ENCODE data around the gene ECE1.

Gene ECE1

DNA sequence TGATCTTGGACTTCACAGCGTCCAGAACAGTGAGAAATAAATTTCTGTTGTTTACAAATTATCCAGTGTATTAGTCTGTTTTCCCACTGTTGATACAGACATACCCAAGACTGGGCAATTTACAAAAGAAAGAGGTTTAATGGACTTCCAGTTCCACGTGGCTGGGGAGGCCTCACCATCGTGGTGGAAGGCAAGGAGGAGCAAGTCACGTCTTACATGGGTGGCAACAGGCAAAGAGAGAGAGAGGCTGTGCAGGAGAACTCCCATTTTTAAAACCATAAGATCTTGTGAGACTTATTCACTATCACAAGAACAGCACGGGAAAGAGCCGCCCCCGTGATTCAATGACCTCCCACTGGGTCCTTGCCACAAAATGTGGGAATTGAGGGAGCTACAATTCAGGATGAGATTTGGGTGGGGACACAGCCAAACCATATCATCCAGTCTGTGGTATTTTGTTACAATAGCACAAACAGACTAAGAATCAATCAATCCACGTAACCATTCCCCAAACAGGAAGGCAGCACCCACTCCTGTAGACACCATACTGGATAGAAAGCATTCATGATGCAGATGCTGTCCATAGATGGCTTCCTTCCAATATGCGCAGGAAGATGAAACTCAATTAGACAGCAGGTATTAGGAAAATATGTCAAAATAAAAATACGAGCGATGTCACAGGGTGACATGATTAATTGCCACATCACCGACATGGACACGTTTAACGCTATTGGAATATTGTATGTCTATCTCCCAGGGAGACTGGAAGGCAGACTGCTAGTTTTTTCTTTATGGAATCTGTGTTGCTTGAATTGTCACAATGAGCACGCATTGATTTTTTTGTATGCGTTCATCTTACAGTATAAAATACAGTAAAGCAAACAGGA is 22.8 kb downstream of the ECE1 start:
- Histone ChIP-seq H3K23ac (ENCODE audit: low read depth, low read length, poor library complexity) (no peak overlapping the region), H2BK15ac (ENCODE audit: low read length) (no peak overlapping the region), H3K36me3 (replicated peaks in 1 of 2; ENCODE audit: control insufficient read depth in 2 of 2, insufficient read depth in 2 of 2, low read length in 2 of 2) (peaks cover 4 to 49% of the 10 kb centered on the region in 2 donors), H2BK5ac (ENCODE audit: low read length) (no peak overlapping the region), H2AK5ac (ENCODE audit: low read depth, low read length) (no peak overlapping the region), H3K9ac (ENCODE audit: low read depth, low read length, poor library complexity) (no peak overlapping the region), H4K91ac (ENCODE audit: low read depth, low read length, poor library complexity) (no peak overlapping the region), H3K9me3 (replicated peaks in 1 of 2; ENCODE audit: control insufficient read depth in 2 of 2, insufficient read depth in 1 of 2, low read depth in 1 of 2, low read length in 2 of 2) (no peaks in the 10 kb centered on the region), H2BK120ac (ENCODE audit: low read depth, low read length) (no peak overlapping the region), H2BK12ac (ENCODE audit: low read length) (no peak overlapping the region), H3K18ac (ENCODE audit: low read length) (no peak overlapping the region), H3K27me3 (ENCODE audit: control insufficient read depth in 3 of 3, insufficient read depth in 3 of 3, low read depth in 1 of 3, low read length in 3 of 3) (no peaks in the 10 kb centered on the region), H3K27ac (replicated peaks; ENCODE audit: low read length) (no peak overlapping the region), H3K4ac (ENCODE audit: low read length) (no peak overlapping the region), H3K4me2 (ENCODE audit: insufficient read depth, low read length, poor library complexity, severe bottlenecking) (no peak overlapping the region), H3K14ac (ENCODE audit: low read length) (no peak overlapping the region), H3K4me1 (ENCODE audit: control insufficient read depth in 2 of 2, insufficient read depth in 1 of 2, low read depth in 1 of 2, low read length in 2 of 2) (peaks cover 7 to 10% of the 10 kb centered on the region in 2 donors), H3K4me3 (ENCODE audit: low read length in 2 of 2) (no peak overlapping the region), H2AFZ (ENCODE audit: low read length) (no peak overlapping the region), H3K79me1 (ENCODE audit: low read depth, low read length) (no peaks in the 10 kb centered on the region), H4K8ac (ENCODE audit: low read depth, low read length) (no peak overlapping the region)
- no peak for DNase-seq (ENCODE audit: low spot score)
- WGBS, 2 donors (ENCODE audit: extremely low coverage in 2 of 2, insufficient read length in 2 of 2, insufficient replicate concordance in 1 of 2) = no CpG with 5 or more reads among the region's 16 CpGs

DNA sequence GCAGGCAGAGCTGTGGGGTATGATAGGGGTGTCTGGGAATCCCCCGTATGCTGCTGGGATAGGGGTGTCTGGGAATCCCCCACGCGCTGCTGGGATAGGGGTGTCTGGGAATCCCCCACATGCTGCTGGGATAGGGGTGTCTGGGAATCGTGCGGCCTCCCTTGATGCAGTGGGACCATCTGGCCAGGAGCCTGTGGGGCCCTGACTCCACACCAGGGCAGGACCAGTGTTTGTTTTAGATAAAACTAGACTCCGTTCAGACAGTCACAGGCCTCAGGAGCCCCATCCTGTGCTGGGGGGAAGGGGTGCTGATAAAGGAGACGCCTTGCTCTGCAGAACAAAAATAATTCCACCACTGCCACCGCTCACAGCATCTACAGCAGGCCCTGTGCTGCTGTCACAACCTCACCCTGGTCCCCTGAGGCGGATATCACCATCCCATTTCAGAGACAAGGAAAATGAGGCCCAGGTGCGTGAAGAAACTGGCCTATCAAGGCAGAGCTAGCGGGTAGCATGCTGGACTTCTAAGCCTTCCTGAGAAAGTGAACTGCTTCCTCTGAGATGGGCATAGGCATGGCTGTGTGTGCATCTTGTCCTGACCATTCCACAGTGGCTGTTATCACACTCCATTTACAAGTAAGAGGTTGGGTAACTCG is 24.0 kb downstream of the ECE1 start:
- Histone ChIP-seq H2AK5ac (ENCODE audit: low read depth, low read length) (no peak overlapping the region), H3K14ac (ENCODE audit: low read length) (no peak overlapping the region), H3K4me1 (ENCODE audit: control insufficient read depth in 2 of 2, insufficient read depth in 1 of 2, low read depth in 1 of 2, low read length in 2 of 2) (peaks cover 17 to 21% of the 10 kb centered on the region in 2 donors), H3K23ac (ENCODE audit: low read depth, low read length, poor library complexity) (peak overlapping the region; percentile 0), H3K9me3 (replicated peaks in 1 of 2; ENCODE audit: control insufficient read depth in 2 of 2, insufficient read depth in 1 of 2, low read depth in 1 of 2, low read length in 2 of 2) (no peaks in the 10 kb centered on the region), H4K8ac (ENCODE audit: low read depth, low read length) (no peak overlapping the region), H2BK5ac (ENCODE audit: low read length) (no peak overlapping the region), H3K18ac (ENCODE audit: low read length) (no peak overlapping the region), H2BK15ac (ENCODE audit: low read length) (no peak overlapping the region), H2BK120ac (ENCODE audit: low read depth, low read length) (no peak overlapping the region), H2BK12ac (ENCODE audit: low read length) (no peak overlapping the region), H3K4me2 (ENCODE audit: insufficient read depth, low read length, poor library complexity, severe bottlenecking) (no peak overlapping the region), H3K27ac (replicated peaks; ENCODE audit: low read length) (no peak overlapping the region), H3K4ac (ENCODE audit: low read length) (no peak overlapping the region), H3K36me3 (replicated peaks in 1 of 2; ENCODE audit: control insufficient read depth in 2 of 2, insufficient read depth in 2 of 2, low read length in 2 of 2) (peaks cover 4 to 39% of the 10 kb centered on the region in 2 donors), H3K27me3 (ENCODE audit: control insufficient read depth in 3 of 3, insufficient read depth in 3 of 3, low read depth in 1 of 3, low read length in 3 of 3) (no peaks in the 10 kb centered on the region), H2AFZ (ENCODE audit: low read length) (no peak overlapping the region), H4K91ac (ENCODE audit: low read depth, low read length, poor library complexity) (no peak overlapping the region), H3K79me1 (ENCODE audit: low read depth, low read length) (no peaks in the 10 kb centered on the region), H3K9ac (ENCODE audit: low read depth, low read length, poor library complexity) (no peak overlapping the region), H3K4me3 (ENCODE audit: low read length in 2 of 2) (no peak overlapping the region)
- DNase-seq (ENCODE audit: low spot score) = no peak
- no CpG with 5 or more reads among the region's 12 CpGs for WGBS, 2 donors (ENCODE audit: extremely low coverage in 2 of 2, insufficient read length in 2 of 2, insufficient replicate concordance in 1 of 2)

DNA sequence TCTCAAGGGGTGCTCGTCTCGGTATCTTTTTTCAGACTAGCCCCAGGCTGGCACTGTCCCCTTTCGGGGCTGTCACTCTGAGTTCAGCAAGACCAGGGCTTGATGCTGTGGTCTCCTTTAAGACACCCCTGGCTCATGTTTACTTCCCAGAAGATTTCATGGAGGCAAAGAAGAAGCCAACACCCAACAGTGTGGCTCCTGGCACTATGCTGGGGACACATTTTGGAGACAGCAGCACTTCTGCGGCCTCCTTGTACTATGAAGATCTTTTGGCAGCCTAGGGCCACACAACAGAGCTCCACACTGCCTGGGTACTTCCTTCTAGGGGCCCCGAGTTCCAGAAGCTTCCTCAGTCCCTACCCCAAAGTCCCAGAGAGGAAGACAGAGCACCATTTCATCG is 24.6 kb downstream of the ECE1 start:
- no peak for DNase-seq (ENCODE audit: low spot score)
- Histone ChIP-seq H2AFZ (ENCODE audit: low read length) (no peak overlapping the region), H3K9me3 (replicated peaks in 1 of 2; ENCODE audit: control insufficient read depth in 2 of 2, insufficient read depth in 1 of 2, low read depth in 1 of 2, low read length in 2 of 2) (no peaks in the 10 kb centered on the region), H3K23ac (ENCODE audit: low read depth, low read length, poor library complexity) (no peak overlapping the region), H3K36me3 (replicated peaks in 1 of 2; ENCODE audit: control insufficient read depth in 2 of 2, insufficient read depth in 2 of 2, low read length in 2 of 2) (peaks cover 0 to 34% of the 10 kb centered on the region in 2 donors), H3K4me2 (ENCODE audit: insufficient read depth, low read length, poor library complexity, severe bottlenecking) (no peak overlapping the region), H3K18ac (ENCODE audit: low read length) (no peak overlapping the region), H3K4ac (ENCODE audit: low read length) (no peak overlapping the region), H3K14ac (ENCODE audit: low read length) (no peak overlapping the region), H3K4me1 (ENCODE audit: control insufficient read depth in 2 of 2, insufficient read depth in 1 of 2, low read depth in 1 of 2, low read length in 2 of 2) (peaks cover 18 to 26% of the 10 kb centered on the region in 2 donors), H2BK15ac (ENCODE audit: low read length) (no peak overlapping the region), H3K4me3 (ENCODE audit: low read length in 2 of 2) (no peak overlapping the region), H3K27ac (replicated peaks; ENCODE audit: low read length) (no peak overlapping the region), H3K9ac (ENCODE audit: low read depth, low read length, poor library complexity) (no peak overlapping the region), H4K8ac (ENCODE audit: low read depth, low read length) (no peak overlapping the region), H3K27me3 (ENCODE audit: control insufficient read depth in 3 of 3, insufficient read depth in 3 of 3, low read depth in 1 of 3, low read length in 3 of 3) (no peaks in the 10 kb centered on the region), H2BK120ac (ENCODE audit: low read depth, low read length) (no peak overlapping the region), H4K91ac (ENCODE audit: low read depth, low read length, poor library complexity) (no peak overlapping the region), H2AK5ac (ENCODE audit: low read depth, low read length) (no peak overlapping the region), H2BK12ac (ENCODE audit: low read length) (no peak overlapping the region), H3K79me1 (ENCODE audit: low read depth, low read length) (no peaks in the 10 kb centered on the region), H2BK5ac (ENCODE audit: low read length) (no peak overlapping the region)
- no CpG with 5 or more reads among the region's 6 CpGs for WGBS, 2 donors (ENCODE audit: extremely low coverage in 2 of 2, insufficient read length in 2 of 2, insufficient replicate concordance in 1 of 2)

DNA sequence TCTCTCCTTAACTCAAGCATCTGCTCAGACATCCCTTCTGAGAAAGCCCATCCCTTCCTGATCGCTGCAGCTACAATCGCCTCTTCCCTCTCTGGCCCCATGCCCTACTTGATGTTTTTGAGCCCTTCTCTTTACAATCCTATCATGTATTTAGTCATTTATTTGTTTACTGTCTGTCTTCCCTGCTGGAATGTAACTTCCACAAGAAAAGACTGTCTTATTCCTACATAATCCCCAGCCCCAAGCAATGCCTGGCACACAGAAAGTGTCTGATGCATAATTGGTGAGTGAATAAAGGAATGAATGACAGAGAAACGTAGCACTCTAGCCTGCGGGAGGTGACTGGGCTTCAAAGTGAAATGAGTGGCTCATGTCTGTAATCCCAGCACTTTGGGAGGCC is 25.4 kb downstream of the ECE1 start:
- Histone ChIP-seq H3K9ac (ENCODE audit: low read depth, low read length, poor library complexity) (peak overlapping the region; percentile 26), H2AFZ (ENCODE audit: low read length) (no peak overlapping the region), H2AK5ac (ENCODE audit: low read depth, low read length) (no peak overlapping the region), H2BK5ac (ENCODE audit: low read length) (no peak overlapping the region), H2BK15ac (ENCODE audit: low read length) (no peak overlapping the region), H3K27me3 (ENCODE audit: control insufficient read depth in 3 of 3, insufficient read depth in 3 of 3, low read depth in 1 of 3, low read length in 3 of 3) (no peaks in the 10 kb centered on the region), H3K4me1 (ENCODE audit: control insufficient read depth in 2 of 2, insufficient read depth in 1 of 2, low read depth in 1 of 2, low read length in 2 of 2) (peaks cover 18 to 26% of the 10 kb centered on the region in 2 donors), H4K91ac (ENCODE audit: low read depth, low read length, poor library complexity) (no peak overlapping the region), H3K23ac (ENCODE audit: low read depth, low read length, poor library complexity) (no peak overlapping the region), H3K4ac (ENCODE audit: low read length) (no peak overlapping the region), H3K14ac (ENCODE audit: low read length) (no peak overlapping the region), H3K4me3 (ENCODE audit: low read length in 2 of 2) (no peak overlapping the region), H2BK120ac (ENCODE audit: low read depth, low read length) (no peak overlapping the region), H2BK12ac (ENCODE audit: low read length) (no peak overlapping the region), H3K36me3 (replicated peaks in 1 of 2; ENCODE audit: control insufficient read depth in 2 of 2, insufficient read depth in 2 of 2, low read length in 2 of 2) (peaks cover 0 to 26% of the 10 kb centered on the region in 2 donors), H3K9me3 (replicated peaks in 1 of 2; ENCODE audit: control insufficient read depth in 2 of 2, insufficient read depth in 1 of 2, low read depth in 1 of 2, low read length in 2 of 2) (no peaks in the 10 kb centered on the region), H3K4me2 (ENCODE audit: insufficient read depth, low read length, poor library complexity, severe bottlenecking) (no peak overlapping the region), H3K79me1 (ENCODE audit: low read depth, low read length) (no peaks in the 10 kb centered on the region), H3K27ac (replicated peaks; ENCODE audit: low read length) (no peak overlapping the region), H3K18ac (ENCODE audit: low read length) (no peak overlapping the region), H4K8ac (ENCODE audit: low read depth, low read length) (no peak overlapping the region)
- no peak for DNase-seq (ENCODE audit: low spot score)
- no CpG with 5 or more reads among the region's 4 CpGs for WGBS, 2 donors (ENCODE audit: extremely low coverage in 2 of 2, insufficient read length in 2 of 2, insufficient replicate concordance in 1 of 2)

Measured in neuronal stem cell (in vitro differentiated cells).